CMK (cell line): ENCODE data around the gene LACRT.
A peak's percentile ranks its signal among the peaks of the same experiment; 100 is the strongest.
"Not testable (repeated sequence)": the region's sequence is repeated elsewhere in the genome, so short reads cannot be mapped to it uniquely, and the experiment has no call there.

Source experiments
- DNase-seq: peaks from one replicate; pipeline ENCODE4 v3.0.0-alpha.2; 2010; ENCODE audit warnings: low read depth

The LACRT gene

DNA sequence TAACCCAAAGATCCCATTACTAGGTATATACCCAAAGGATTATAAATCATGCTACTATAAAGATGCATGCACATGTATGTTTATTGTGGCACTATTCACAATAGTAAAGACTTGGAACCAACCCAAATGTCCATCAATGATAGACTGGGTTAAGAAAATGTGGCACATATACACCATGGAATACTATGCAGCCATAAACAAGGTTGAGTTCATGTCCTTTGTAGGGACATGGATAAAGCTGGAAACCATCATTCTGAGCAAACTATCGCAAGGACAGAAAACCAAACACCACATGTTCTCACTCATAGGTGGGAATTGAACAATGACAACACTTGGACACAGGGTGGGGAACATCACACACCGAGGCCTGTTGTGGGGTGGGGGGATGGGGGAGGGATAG, 4.4 kb upstream of the LACRT start:
- not testable (repeated sequence) for DNase-seq

DNA sequence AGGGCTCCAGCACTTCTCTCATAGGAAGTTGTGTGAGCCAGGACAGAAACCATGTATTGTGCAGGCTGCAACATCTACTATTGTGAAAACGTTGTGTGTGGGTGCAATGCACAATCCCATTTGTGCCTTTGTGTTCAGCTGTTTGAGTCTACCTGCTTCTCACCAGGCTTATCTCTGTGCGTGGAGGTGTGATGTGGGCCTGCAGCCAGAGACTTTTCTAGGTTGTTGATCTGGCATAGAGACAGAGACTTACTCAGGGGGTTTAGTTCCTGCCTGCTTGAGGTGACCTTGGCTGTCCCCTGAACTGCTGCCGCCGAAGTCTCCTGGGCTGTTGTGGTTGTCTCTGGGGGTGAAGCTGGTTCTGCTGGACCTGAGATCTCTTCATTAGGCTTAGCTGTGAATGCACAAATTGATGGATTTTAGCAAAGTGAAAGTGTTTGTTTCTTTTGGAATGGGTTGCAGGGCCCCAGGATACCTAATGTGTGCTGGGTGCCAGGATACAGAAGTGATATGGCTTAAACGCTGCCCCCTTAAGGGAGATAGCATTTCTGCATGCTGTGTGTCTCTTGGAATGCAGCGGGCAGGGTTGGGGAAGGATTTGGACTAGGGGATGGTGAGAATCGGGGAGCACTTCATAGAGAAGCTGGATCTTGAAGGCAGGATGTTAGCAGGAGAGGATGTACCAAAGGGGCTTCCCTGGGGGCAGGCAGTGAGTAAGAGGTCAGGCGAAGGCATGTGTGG, 2.5 kb downstream of the LACRT start:
- no peak for DNase-seq

DNA sequence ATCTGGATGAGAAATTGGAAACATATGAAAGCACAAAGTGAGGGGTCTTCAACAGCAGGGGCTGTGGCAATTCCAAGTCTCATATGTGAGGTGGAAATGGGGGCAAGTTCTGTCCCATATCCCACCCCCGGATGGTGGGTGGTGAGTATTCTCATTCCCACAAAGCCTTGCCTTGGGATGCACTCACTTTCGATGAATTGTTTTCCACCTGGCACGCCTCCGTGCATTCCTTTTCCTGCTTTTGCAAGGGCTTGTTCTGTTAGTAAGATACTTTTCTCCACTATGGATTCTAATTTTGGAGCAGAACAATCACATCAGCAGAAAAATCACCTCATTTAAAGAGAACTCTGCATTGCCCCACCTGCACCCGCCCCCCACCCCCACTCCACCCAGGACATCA, 3.1 kb downstream of the LACRT start:
- no peak for DNase-seq

DNA sequence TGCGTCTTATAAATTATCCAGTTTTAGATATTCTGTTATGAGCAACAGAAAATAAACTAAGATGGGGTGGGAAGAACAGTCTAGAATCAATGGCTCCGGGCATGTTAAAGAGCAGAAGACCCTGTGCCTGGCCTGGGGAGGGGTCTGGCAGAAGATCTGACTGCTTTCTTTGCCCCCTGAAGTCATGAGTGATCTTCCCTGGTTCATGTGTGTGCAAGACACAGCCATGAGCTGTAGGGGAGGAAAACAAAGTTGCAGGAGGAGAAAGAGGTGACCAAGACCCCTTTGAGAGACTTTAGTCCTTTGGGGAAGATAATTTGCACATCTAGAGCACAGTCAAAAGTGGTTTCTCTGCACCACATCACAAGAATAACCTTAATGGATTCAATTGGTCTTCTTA, 4.8 kb downstream of the LACRT start:
- DNase-seq: no peak

DNA sequence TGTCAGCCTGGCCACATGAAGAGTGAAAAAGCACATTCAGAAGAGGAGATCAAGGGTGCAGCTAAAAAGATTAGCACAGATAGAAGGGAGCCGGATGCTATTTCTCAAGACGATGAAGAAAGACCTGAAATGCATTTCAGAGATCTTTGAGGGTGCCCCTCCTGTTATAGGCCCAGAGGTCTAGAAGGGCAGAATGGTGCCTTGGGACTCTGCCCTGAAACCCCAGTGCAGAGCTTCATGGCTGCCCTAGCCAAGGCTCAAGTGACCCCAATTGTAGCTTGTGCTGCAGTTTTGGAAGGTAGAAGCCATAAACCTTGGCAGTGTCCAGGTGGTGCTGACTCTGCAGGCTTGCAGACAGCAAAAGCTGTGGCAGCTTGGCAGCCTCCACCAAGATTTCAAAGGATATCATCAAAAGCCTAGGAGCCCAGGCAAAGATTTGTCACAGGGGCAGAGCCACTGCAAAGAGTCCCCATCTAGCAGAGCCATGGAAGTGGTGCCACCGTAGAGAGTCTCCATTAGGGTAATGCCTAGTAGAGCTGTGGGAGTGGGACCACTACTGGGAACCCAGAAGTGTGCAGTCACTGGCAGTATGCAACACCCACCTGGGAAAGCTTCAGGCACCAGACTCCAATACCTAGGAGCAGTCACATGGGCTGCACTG, 6.4 kb downstream of the LACRT start:
- no peak for DNase-seq

DNA sequence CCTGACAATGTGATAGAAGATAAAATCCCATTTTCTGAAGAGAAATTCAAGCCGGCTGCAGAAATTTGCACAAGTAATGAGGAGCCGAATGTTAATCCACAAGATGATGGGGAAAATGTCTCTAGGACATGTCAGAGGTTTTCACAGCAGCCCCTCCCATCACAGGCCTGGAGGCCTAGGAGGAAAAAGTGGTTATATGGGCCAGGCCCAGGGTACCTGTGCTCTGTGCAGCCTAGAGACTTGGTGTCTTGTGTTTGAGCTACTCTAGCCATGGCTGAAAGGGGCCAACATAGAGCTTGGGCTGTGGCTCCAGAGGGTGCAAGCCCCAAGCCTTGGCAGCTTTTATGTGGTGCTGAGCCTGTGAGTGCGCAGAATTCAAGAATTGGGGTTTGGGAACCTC, 7.4 kb downstream of the LACRT start:
- no peak for DNase-seq

DNA sequence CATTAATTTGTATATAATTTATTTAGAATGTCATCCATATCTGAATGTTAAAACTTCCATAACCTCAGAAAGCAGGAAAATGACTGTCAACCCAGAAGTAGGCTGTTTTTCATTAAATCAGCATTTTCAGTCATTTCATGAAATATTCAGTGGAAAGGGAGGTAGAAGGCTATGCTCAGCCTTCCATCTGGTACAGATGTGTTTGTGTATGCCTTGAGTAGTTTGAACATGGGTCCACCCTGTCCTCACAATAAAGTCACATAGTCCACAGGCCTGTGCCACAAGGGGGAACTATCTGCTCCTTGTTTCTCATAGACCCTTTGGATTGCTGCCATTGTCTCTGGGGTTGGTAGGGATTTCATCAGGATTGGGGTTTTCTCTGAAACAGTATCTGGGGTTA, 9.1 kb downstream of the LACRT start:
- DNase-seq: no peak

DNA sequence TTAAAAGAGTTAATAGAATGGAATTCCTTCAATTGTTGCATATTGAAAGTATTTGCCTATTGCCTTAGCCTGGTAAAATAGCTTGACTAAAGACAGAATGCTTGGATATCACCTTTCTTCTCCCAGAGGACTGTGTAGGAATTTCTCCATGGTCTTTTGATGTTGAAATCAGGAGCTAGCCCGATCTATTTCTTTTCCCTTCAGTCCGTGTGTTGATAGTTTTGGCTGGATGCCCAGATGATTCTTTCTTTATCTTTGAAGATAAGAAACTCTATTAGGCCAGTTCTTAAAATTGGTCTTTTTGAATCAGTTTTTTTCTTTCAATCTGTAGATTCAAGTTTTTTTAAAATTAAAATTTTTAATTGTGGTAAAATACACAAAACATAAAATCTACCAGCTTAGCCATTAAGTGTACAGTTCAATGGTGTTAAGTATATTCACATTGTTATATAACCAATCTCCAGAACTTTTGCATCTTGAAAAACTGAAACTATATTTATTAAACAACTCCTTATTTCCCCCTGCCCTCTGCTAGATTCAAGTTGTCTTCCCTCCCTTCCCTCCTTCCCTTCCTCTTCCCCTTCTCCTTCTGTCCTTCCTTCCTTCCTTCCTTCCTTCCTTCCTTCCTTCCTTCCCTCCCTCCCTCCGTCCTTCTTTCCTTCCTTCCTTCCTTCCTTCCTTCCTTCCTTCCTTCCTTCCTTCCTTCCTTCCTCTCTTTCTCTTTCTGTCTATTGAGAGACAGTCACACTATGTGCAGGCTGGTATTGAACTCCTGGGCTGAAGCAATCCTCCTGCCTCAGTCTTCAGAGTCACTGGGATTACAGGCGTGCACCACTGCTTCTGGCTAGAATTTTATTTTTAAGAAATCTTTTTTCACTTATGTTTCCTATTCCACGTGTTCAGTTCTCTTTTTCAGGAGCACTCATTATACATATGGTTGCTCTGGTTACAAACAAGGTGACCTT, 10.1 kb downstream of the LACRT start:
- DNase-seq: no peak

DNA sequence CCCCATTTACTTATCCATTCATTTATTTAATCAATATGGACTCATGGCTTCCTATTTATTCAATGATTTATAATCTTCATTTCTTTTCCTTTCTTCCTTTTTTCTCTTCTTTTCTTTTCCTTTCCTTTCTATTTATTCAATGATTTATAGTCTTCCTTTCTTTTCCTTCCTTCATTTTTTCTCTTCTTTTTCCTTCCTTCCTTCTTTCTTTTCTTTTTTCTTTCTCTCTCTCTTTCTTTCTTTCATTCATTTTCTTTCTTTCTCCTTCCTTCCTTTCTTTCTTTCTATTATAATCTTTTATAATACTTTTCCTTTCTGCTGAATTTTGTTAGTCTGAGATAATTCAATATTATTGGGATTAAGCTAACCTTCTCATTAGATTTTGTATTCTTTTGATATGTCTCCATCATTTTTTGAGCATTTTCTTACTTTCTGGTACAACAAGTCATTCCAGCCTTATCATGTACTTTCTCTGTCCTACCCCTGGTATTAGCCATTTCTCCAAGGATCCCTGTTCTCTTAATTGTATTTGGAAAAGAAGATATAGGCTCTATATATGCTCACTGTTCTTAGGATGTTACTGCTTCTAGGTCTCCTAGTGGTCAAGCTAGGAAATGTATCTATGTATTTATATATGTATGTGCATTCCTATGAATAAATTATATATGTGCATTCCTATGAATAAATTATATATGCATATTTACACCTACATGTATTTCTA, 12.1 kb downstream of the LACRT start:
- no peak for DNase-seq

DNA sequence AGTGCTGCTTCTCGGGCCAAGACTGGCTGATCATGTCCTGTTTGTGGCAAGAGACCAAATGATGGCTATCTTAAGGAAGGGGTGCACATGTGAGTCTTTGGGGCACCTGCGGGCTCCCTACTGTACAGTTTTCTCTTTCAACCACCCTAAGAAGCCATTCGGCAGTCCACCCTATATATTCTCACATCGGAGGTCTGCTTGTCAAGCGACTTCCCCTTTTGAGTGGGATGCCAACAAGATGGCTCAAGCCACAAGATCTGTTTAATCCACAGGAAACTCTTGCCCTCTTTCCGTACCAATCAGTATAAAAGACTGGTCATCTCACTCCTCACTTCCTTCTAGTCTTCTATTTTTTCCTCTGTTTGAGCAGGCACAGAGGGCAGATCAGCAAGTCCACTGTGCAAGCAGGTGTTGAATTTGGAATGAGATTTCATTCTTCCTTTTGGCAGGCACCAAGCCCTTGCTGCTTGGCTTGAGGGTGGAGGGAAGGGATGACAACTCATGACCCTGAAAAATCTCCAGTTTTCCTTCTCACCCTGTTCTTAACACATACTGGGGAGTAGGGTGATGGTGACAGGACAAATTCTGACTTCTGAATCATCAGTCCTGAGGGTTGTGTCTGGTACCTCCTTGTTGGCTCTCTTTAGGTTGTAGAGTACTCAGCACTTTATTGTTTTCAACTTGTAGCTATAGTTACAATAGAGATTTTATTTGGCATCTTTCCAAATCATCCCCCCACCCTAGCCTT, 17.6 kb downstream of the LACRT start:
- DNase-seq: peak; percentile 8

DNA sequence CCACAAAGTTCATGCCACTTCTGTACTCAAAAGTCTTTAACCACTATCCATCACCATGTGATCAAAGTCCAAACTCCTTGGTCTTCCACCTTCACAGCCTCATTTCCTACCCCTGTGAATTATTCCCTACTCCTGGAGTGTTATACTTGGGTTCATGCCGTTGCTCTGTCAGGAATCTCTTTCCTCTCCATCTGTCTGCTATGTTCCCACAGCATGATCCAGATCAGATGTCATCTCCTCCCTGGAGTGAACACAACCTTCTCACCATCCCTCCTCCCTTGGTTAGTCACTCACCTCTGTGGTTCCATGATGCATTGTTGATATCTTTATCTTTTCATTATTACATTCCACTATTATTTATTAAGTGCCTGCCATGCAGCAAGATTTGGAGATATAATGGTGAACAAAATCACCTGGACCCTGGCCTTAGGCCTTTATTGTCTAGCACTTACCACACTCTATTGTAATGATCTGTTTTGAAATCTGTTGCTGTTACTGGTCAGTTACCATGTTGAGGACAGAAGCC, 22.4 kb downstream of the LACRT start:
- DNase-seq: no peak

DNA sequence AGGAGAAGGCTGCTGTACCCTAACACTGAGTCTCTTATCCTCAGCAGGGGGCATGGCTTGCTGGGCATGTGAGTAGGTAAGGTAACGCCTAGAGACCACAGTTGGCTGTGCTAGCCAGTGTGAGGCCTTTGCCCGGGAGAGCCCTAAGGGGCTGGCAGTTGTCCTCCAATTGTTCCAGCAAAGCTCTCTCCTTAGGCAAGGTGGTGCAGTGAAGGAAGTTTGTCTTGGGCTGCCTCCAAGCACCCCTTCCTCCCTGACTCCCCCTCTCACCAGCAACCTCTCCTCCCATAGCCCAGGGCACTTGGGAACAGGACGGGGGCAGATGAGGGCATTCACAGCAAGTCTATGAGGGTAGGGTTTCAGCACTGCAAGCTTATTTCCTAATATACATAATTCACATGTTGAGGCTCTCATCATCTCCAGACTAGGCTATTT, 23.0 kb downstream of the LACRT start:
- DNase-seq: no peak

DNA sequence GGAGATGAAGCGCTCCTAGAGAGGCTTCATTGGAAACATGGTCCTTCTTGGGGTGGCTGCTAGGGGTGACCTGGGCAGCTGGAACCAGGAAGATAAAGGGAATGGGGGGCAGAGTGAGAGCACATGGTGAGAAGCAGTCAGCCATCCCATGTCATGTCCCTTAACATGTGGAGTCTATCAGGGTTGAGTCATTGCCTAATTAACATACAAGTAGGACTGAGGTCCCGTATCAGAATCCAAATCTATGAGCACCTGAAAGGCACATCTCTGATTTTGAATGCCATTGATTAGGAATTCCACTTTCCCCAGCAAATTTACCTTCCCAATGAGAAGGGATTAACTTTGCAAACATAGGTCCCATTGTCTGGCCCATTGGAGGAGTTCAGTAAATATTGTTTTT, 25.9 kb downstream of the LACRT start:
- DNase-seq: no peak

DNA sequence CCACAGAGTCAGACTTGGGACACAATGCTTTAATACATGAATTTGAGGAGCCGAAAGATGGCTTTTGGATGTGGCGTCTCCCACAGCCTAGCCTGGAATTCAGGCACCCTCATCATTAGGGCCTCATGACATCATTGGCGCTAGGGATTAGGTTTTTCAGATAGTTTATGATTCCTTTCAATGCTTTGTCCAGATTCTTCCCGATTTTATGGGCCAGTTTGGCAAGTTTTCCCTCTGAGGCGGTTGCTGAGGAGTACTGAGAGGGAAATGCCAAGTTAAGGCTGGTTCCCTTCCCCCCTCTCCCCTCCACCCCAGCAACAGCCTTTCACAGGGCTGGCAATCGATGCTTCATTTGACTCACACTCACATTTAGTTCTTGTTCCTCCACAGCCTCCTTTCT, 26.5 kb downstream of the LACRT start:
- DNase-seq: no peak

DNA sequence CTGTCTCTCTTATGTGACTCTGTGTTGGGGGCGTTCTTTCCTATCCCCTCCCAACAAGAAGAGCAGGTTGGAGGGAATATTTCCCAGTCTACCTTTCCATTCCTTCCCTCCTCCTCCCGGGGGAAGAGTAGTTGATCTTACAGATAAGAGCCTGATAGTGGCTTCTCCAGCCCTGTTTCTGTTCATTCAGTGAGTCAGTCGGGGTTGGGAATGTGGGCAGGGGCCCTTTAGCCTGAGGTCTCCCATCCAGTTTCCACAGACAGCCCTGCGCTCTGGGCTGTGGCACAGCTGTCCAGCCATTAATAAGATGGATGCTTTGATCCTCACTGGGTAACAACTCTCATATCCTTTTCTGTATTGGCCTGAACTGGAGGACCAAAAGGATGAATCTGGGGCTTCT, 28.1 kb downstream of the LACRT start:
- DNase-seq: no peak

DNA sequence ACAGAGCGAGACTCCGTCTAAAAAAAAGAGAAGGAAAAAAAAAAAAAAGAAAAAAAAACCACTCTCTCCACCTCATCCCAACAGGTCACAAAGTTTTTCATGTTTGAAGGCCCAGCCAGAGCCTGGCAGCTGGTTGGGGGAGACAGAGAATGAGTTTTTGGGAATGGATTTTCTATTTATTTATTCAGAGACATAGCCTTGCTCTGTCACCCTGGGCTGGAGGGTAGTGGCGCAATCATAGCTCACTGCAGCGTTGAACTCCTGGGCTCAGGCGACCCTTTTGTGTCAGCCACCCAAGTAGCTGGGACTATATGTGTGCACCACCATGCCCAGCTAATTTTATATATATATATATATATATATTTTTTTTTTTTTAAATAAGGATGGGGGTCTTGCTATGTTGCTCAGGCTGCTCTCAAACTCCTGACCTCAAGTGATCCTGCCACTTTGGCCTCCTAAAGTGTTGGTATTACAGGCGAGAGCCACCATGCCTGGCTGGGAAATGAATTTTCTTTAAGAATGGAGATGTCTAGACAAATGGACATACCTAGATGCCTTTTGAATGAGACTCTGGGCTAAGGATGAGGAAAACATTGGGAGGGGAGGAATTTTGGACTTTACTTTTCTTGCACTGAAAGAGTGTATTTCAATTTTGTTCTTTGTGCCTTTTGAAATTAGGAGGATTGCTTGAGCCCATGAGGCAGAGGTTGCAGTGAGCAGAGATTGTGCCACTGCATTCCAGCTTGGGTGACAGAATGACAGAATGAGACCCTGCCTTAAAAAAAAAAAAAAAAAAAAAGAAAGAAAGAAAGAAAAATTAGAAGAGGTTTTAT, 29.3 kb downstream of the LACRT start:
- DNase-seq: no peak

DNA sequence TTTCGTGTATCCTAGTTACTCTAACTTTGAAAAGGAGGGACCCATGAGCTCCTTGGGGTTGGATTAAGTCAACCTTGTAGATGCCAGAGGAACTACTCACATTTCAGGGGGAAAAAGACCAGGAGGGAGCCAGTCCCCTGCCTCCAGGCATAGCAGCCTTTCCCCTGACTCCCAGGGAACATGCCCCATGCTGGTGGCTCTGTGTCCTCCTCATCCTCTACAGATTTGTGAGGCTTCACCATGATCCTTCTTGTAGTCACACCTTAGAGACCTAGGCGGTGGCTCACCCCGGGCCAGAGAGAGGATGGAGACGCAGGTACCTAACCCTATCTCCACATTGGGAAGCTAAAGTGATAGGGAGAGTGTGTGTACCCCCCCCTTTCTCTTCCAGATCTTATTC, 30.3 kb downstream of the LACRT start:
- no peak for DNase-seq

DNA sequence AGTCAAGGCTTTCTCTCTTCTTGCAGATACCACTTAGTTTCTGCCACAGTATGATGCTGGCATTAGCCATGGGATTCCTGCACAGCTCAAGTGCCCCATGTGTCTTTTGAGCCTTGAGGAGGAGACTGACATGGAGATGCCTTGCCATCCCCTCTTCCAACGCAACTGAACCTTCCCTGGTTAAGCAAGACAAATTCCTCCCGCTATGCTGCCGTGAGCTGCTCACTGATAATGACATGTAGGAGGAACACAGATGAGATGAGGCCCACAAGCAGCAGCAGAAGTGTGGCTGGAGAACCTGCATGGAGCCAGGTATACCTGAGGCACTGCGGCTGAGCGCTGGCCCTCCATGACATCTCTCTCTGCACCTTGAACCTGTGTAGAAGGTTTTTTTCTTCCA, 30.8 kb downstream of the LACRT start:
- no peak for DNase-seq

DNA sequence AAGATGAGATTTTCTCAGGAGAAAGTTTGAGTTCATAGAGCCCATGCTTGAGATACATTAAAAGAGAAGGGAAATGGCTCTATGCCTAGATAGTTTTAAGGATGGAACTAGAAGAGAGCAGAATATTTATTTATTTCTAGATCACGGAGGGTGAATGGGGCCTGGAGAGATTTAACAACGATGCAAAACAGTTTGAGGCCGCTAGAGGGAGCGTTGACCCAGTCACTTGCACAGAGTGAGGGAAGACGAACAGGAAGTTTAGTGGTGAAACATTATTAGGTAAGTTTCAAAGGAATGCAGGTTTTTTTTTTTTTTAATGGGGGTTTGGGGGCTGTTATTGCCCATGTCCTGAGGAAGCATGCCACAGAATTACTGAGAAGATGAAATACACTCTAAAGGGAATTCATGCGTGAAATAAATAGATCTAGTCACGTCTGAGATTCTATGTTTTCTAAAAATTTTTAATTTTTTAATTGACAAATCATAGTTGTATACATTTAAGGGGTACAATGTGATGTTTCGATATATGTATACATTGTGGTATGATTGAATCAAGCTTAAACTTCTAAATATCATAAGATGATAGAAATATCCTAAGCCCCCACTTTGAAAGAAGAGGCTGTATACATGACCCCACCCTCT, 31.4 kb downstream of the LACRT start:
- peak; percentile 22 for DNase-seq

DNA sequence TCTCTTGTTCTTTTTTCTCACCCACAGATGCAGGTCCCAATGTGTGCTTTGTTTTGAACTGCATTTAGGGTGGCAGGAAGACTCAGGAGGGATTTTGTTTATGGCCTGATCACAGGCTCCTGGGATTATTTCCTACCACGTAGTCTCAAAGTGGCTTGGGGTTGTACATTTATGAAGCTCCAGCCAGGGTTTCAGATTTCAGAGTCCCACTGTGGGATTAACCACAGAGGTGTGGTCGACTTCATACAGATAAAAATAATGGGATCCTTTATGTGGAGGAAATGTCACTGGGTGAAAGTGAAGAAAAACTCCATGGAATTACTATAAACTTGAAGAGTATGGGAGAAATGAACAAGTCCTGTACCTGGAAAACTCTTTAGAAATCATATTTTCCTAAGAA, 32.0 kb downstream of the LACRT start:
- DNase-seq: no peak
